HCT116 (cell line): Measurements from ENCODE around the gene IP6K3. TPM values are rescaled to one million over a fixed set of nuclear protein-coding genes. Genes with fewer than 3 reads are reported as not detected.

Experiments
- ATAC-seq: fragments of 200-7000 bp; cut with Tn5 transposase; 2 replicates; pipeline ENCODE4 v1.9.1; 2020; ENCODE audit warnings: mild to moderate bottlenecking, moderate library complexity
- BruUV-seq: library from RNA; stranded (reverse); fragments of 400-500 nt; replicated peaks from 2 replicates; lab custom pipeline; 2021; lab: Mats Ljungman, UMichigan
- CTCF ChIA-PET: fragments of 300-600 bp; sonication (Branson Sonifier 250); formaldehyde crosslinking; loops from one replicate; lab custom pipeline; 2021; ENCODE audit warnings: antibody characterized with exemption; lab: Charles Lee
- POLR2A ChIA-PET: fragments of 300-600, 350-600 bp; sonication (Branson Sonifier 250); formaldehyde crosslinking; loops from one replicate; lab custom pipeline; 2021; ENCODE audit warnings: antibody characterized with exemption; lab: Charles Lee
- RAD21 ChIA-PET, 2 experiments: fragments of 300-600 bp; sonication (Branson Sonifier 250); formaldehyde crosslinking; loops; one replicate each; lab custom pipeline; 2023; ENCODE audit warnings: low total read pairs in 2 of 2; ENCODE audit not compliant: uncharacterized antibody in 2 of 2, unreplicated experiment in 2 of 2, low non-redundant PET in 1 of 2; lab: Charles Lee
- DNase-seq: peaks from one replicate; pipeline ENCODE4 v3.0.0-alpha.2; 2010; ENCODE audit warnings: low read depth, low spot score
- H2AFZ ChIP-seq: fragments of 200-600 bp; shearing (Covaris generic), sonication (generic); 2 replicates; pipeline ENCODE4 v1.6.1; 2017; ENCODE audit warnings: low read depth, mixed run types, mixed read lengths, antibody characterized with exemption, low read length; ENCODE audit not compliant: poor library complexity, severe bottlenecking
- H3K27ac ChIP-seq: 2 replicates; pipeline ENCODE4 v1.5.1; 2012; ENCODE audit warnings: low read depth, low read length
- H3K27me3 ChIP-seq: fragments of 200-600 bp; sonication (generic); 2 replicates; pipeline ENCODE4 v1.6.1; 2016; ENCODE audit warnings: mixed run types, low read length, mixed read lengths; ENCODE audit not compliant: insufficient read depth
- H3K36me3 ChIP-seq, 2 experiments: fragments of 200-500 bp in 1 of 2; fragments of 200-600 bp in 1 of 2; sonication (Bioruptor generic) in 1 of 2; sonication (generic) in 1 of 2; 2 replicates each; pipeline versions ENCODE4 v1.5.1 to v1.6.1; 2014 to 2016; ENCODE audit warnings: low read length in 2 of 2, inconsistent platforms in 1 of 2, mixed read lengths in 1 of 2, mixed run types in 1 of 2; ENCODE audit not compliant: insufficient read depth in 2 of 2, control insufficient read depth in 1 of 2
- H3K4me1 ChIP-seq, 2 experiments: fragments of 200-600 bp in 1 of 2; sonication (generic) in 1 of 2; 2 replicates each; pipeline versions ENCODE4 v1.5.1 to v1.6.1; 2012 to 2017; ENCODE audit warnings: low read length in 2 of 2, inconsistent platforms in 1 of 2, mild to moderate bottlenecking in 1 of 2, mixed read lengths in 1 of 2, mixed run types in 1 of 2, moderate library complexity in 1 of 2; ENCODE audit not compliant: insufficient read depth in 2 of 2, control insufficient read depth in 1 of 2
- H3K4me2 ChIP-seq: fragments of 200-600 bp; sonication (generic); 2 replicates; pipeline ENCODE4 v1.6.1; 2017; ENCODE audit warnings: mixed run types, low read length, mixed read lengths
- H3K4me3 ChIP-seq, 2 experiments: fragments of 200-600 bp in 1 of 2; sonication (generic) in 1 of 2; replicated peaks in 1 of 2; 2 replicates each; pipeline ENCODE4 v1.5.1; 2011 to 2016; ENCODE audit warnings: low read length in 2 of 2, control low read depth in 1 of 2, low read depth in 1 of 2, mild to moderate bottlenecking in 1 of 2, mixed read lengths in 1 of 2, mixed run types in 1 of 2
- H3K79me2 ChIP-seq: fragments of 200-600 bp; sonication (generic); 2 replicates; pipeline ENCODE4 v1.6.1; 2017; ENCODE audit warnings: mild to moderate bottlenecking, mixed run types, low read length, moderate library complexity, mixed read lengths; ENCODE audit not compliant: insufficient read depth
- H3K9ac ChIP-seq: fragments of 200-600 bp; sonication (generic); 2 replicates; pipeline ENCODE4 v1.6.1; 2016; ENCODE audit warnings: low read length, mixed read lengths
- H3K9me2 ChIP-seq: fragments of 200-600 bp; sonication (generic), shearing (Covaris generic); 2 replicates; pipeline ENCODE4 v1.6.1; 2017; ENCODE audit warnings: mixed run types, mild to moderate bottlenecking, moderate library complexity; ENCODE audit not compliant: insufficient read depth
- H3K9me3 ChIP-seq, 2 experiments: fragments of 200-500 bp in 1 of 2; fragments of 200-600 bp in 1 of 2; sonication (Bioruptor generic) in 1 of 2; sonication (generic) in 1 of 2; 2 replicates each; pipeline ENCODE4 v1.6.1; 2014 to 2017; ENCODE audit warnings: low read length in 2 of 2, mixed read lengths in 2 of 2, inconsistent platforms in 1 of 2, low read depth in 1 of 2, mild to moderate bottlenecking in 1 of 2, mixed run types in 1 of 2, moderate library complexity in 1 of 2; ENCODE audit not compliant: control insufficient read depth in 1 of 2, insufficient read depth in 1 of 2
- H4K20me1 ChIP-seq: fragments of 200-600 bp; sonication (generic), shearing (Covaris generic); 2 replicates; pipeline ENCODE4 v1.6.1; 2017; ENCODE audit warnings: mixed run types, mild to moderate bottlenecking, moderate library complexity; ENCODE audit not compliant: insufficient read depth
- FOSL1 ChIP-seq: IDR thresholded peaks from 2 replicates; pipeline ENCODE4 v1.6.1; 2012; ENCODE audit warnings: low read depth
- RAD21 ChIP-seq: IDR thresholded peaks from 2 replicates; pipeline ENCODE4 v1.6.1; 2012; ENCODE audit warnings: low read depth, mild to moderate bottlenecking
- REST ChIP-seq: IDR thresholded peaks from 2 replicates; pipeline ENCODE4 v1.6.1; 2012; ENCODE audit warnings: low read depth
- SIN3A ChIP-seq: IDR thresholded peaks from 2 replicates; pipeline ENCODE4 v1.6.1; 2012; ENCODE audit warnings: low read depth
- ZNF274 ChIP-seq: fragments of 200-500 bp; sonication (Bioruptor generic); IDR thresholded peaks from 2 replicates; pipeline ENCODE4 v1.6.1; 2014; ENCODE audit warnings: mild to moderate bottlenecking, low read depth, low read length, inconsistent platforms
- intact Hi-C: fragments of 100-400 bp; cut with micrococcal nuclease; formaldehyde crosslinking; loops from 2 replicates; pipeline ENCODE4 v1.10.0; 2022
- total RNA-seq: library from RNA; stranded (reverse); gene quantifications from one replicate; pipeline ENCODE4 v1.2.1, GENCODE V29; 2021; ENCODE audit not compliant: unreplicated experiment
- TF ChIP-seq, protein P1 (sequence below), 3 experiments: fragments of 200-600 bp in 1 of 3; sonication (generic) in 1 of 3; IDR thresholded peaks in 2 of 3; conservative IDR thresholded peaks in 1 of 3; 2 replicates each; pipeline ENCODE4 v1.5.1; 2012 to 2017; ENCODE audit warnings: low read depth in 2 of 3, low read length in 2 of 3, antibody characterized with exemption in 1 of 3, borderline replicate concordance in 1 of 3, control low read depth in 1 of 3, mild to moderate bottlenecking in 1 of 3, mixed read lengths in 1 of 3, mixed run types in 1 of 3, moderate library complexity in 1 of 3; ENCODE audit not compliant: insufficient read depth in 1 of 3

The IP6K3 gene
- total RNA-seq, 1 experiment from 2014 or later: not detected

DNA sequence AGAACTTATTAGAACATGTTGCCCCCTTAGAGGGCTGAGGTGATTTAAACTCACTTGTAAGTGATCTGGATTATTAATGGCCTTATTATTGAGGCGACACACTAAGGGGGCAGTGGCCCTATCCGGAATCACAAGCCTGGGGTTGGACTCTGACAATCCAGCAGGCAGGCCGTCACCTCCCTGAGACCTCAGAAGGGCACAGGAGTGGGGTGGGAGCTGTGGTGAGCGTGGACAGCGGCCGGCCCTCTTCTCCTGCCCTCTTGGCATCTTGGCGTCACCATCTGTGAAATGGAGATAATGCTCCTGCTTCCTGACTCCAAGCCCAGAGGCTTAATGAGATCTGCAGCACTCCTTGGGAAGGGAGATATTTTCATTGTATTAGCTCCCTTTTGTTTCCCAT is 19.6 kb downstream of the IP6K3 start (continued):
- TF ChIP-seq REST: no peak
- TF ChIP-seq, all 23 proteins: peak for 0

DNA sequence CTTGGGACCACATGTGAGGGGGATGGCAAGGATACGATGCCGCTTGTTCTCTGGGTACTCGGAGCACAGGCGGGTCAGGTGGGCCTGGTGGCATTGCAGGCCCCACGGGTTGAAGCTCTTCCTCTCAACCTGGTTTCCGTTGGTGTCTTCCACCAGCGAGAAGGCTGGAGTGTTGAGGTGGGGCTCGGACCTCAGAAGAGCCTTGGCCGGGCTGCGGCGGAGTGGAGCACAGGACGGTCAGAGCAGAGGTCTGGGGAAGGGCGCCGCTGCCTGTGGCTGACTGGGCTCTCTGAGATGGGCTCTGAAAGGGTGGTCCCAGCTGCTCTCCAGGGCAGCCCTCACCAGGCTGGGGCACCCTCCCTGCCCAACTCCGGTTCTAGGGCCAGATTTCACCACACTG is 20.0 kb downstream of the IP6K3 start:
- ATAC-seq: no peak

More for the DNA sequence above, 20.0 kb downstream of the IP6K3 start:
- Histone ChIP-seq H3K4me2 (no peak overlapping the region), H3K9me2 (no peaks in the 10 kb centered on the region), H3K27me3 (peaks cover 25% of the 10 kb centered on the region), H3K9ac (no peak overlapping the region), H3K27ac (no peak overlapping the region), H3K4me1 (no peaks in the 10 kb centered on the region), H3K9me3 (no peaks in the 10 kb centered on the region), H2AFZ (no peak overlapping the region), H3K79me2 (no peaks in the 10 kb centered on the region), H4K20me1 (no peaks in the 10 kb centered on the region), H3K4me3 (no peak overlapping the region), H3K36me3 (no peaks in the 10 kb centered on the region)
- BruUV-seq: no TSS peak
- TF ChIP-seq RAD21 (no peak), ZNF274 (no peak), SIN3A (no peak), FOSL1 (no peak)
- TF ChIP-seq, protein P1, sequence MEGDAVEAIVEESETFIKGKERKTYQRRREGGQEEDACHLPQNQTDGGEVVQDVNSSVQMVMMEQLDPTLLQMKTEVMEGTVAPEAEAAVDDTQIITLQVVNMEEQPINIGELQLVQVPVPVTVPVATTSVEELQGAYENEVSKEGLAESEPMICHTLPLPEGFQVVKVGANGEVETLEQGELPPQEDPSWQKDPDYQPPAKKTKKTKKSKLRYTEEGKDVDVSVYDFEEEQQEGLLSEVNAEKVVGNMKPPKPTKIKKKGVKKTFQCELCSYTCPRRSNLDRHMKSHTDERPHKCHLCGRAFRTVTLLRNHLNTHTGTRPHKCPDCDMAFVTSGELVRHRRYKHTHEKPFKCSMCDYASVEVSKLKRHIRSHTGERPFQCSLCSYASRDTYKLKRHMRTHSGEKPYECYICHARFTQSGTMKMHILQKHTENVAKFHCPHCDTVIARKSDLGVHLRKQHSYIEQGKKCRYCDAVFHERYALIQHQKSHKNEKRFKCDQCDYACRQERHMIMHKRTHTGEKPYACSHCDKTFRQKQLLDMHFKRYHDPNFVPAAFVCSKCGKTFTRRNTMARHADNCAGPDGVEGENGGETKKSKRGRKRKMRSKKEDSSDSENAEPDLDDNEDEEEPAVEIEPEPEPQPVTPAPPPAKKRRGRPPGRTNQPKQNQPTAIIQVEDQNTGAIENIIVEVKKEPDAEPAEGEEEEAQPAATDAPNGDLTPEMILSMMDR (IDR thresholded peaks at IDR 0.05 in 2 of 3, conservative IDR thresholded peaks at IDR 0.05 in 1 of 3; ENCODE audit: borderline replicate concordance in 1 of 3, insufficient read depth in 1 of 3, low read depth in 2 of 3, low read length in 2 of 3): no peak
- RAD21 ChIA-PET: no interaction called here
- CTCF ChIA-PET: no interaction called here
- intact Hi-C loops: no loop called here
- no peak for DNase-seq
- POLR2A ChIA-PET: no interaction called here
